Fibroblast of lung (primary cell): ENCODE results near the gene AMBRA1.

Source experiments
- CTCF ChIP-seq, 2 donors: IDR thresholded peaks in 1 of 2; conservative IDR thresholded peaks in 1 of 2; 1 replicate in 1 of 2; 2 replicates in 1 of 2; pipeline ENCODE4 v1.5.1; 2011 to 2012; ENCODE audit warnings: low read length in 2 of 2, control low read depth in 1 of 2, inconsistent platforms in 1 of 2, low read depth in 1 of 2, mild to moderate bottlenecking in 1 of 2
- EZH2 ChIP-seq: IDR thresholded peaks from 2 replicates; pipeline ENCODE4 v1.5.1; 2012; ENCODE audit warnings: low read length, control low read depth, mild to moderate bottlenecking; ENCODE audit errors: missing control alignments

- TF ChIP-seq CTCF (conservative IDR thresholded peaks at IDR 0.05 in 1 of 2, IDR thresholded peaks at IDR 0.05 in 1 of 2; ENCODE audit: low read depth in 1 of 2, low read length in 2 of 2) = no peak
- no peak for TF ChIP-seq EZH2
Measured at GRCh38 chr11:46577058-46577457, 16.8 kb downstream of the AMBRA1 start.
